GM23338 (cell line): ENCODE data around the gene REEP1. TPM values are rescaled to one million over a fixed set of nuclear protein-coding genes. Genes with fewer than 3 reads are reported as not detected.

Source experiments
- ATAC-seq: fragments of 200-7000 bp; cut with Tn5 transposase; 3 replicates; pipeline ENCODE4 v1.9.1; 2020
- DNase-seq: peaks from one replicate; pipeline ENCODE4 v3.0.0-alpha.2; 2015; ENCODE audit warnings: low spot score
- H2AFZ ChIP-seq: fragments of 200-600 bp; sonication (generic); 2 replicates; pipeline ENCODE4 v1.8.0; 2016; ENCODE audit warnings: antibody characterized with exemption, mild to moderate bottlenecking, moderate library complexity
- H3F3A ChIP-seq: fragments of 200-600 bp; sonication (generic); replicated peaks from 2 replicates; pipeline ENCODE4 v1.8.0; 2017; ENCODE audit warnings: antibody characterized with exemption, mixed run types, low read depth
- H3K27ac ChIP-seq: fragments of 200-600 bp; sonication (generic); 2 replicates; pipeline ENCODE4 v1.6.1; 2016; ENCODE audit warnings: low read depth
- H3K27me3 ChIP-seq: fragments of 200-600 bp; sonication (generic); 2 replicates; pipeline ENCODE4 v1.8.0; 2016; ENCODE audit warnings: mild to moderate bottlenecking, mixed run types, moderate library complexity; ENCODE audit not compliant: insufficient read depth
- H3K36me3 ChIP-seq: fragments of 200-600 bp; sonication (generic); 2 replicates; pipeline ENCODE4 v1.8.0; 2016; ENCODE audit warnings: mild to moderate bottlenecking; ENCODE audit not compliant: insufficient read depth
- H3K4me1 ChIP-seq: fragments of 200-600 bp; sonication (generic); 2 replicates; pipeline ENCODE4 v1.8.0; 2016; ENCODE audit warnings: mild to moderate bottlenecking, moderate library complexity; ENCODE audit not compliant: insufficient read depth
- H3K4me2 ChIP-seq: fragments of 200-600 bp; sonication (generic); 2 replicates; pipeline ENCODE4 v1.7.1; 2017; ENCODE audit warnings: mixed run types
- H3K4me3 ChIP-seq: fragments of 200-600 bp; sonication (generic); 2 replicates; pipeline ENCODE4 v1.6.1; 2016; ENCODE audit warnings: mixed run types
- H3K79me2 ChIP-seq: fragments of 200-600 bp; sonication (generic); replicated peaks from 2 replicates; pipeline ENCODE4 v1.8.0; 2017; ENCODE audit warnings: mild to moderate bottlenecking; ENCODE audit not compliant: insufficient read depth
- H3K9me2 ChIP-seq: fragments of 200-600 bp; sonication (generic); 2 replicates; pipeline ENCODE4 v1.8.0; 2017; ENCODE audit not compliant: insufficient read depth
- H4K20me1 ChIP-seq: fragments of 200-600 bp; sonication (generic); replicated peaks from 2 replicates; pipeline ENCODE4 v1.8.0; 2017; ENCODE audit warnings: mild to moderate bottlenecking; ENCODE audit not compliant: insufficient read depth
- H3K27ac Mint-ChIP-seq: 2 replicates; pipeline ENCODE4 v1.8.0; 2020; ENCODE audit warnings: inconsistent platforms, mild to moderate bottlenecking, moderate library complexity, mixed read lengths
- H3K27me3 Mint-ChIP-seq: 3 replicates; pipeline ENCODE4 v1.8.0; 2022; ENCODE audit warnings: low read depth, mild to moderate bottlenecking, moderate library complexity, mixed read lengths, inconsistent platforms; ENCODE audit not compliant: insufficient read depth, poor library complexity
- H3K36me3 Mint-ChIP-seq: 3 replicates; pipeline ENCODE4 v1.8.0; 2021; ENCODE audit warnings: low read depth, mild to moderate bottlenecking, inconsistent platforms, moderate library complexity, mixed read lengths
- H3K4me1 Mint-ChIP-seq: 3 replicates; pipeline ENCODE4 v1.8.0; 2020; ENCODE audit warnings: mild to moderate bottlenecking, inconsistent platforms, mixed read lengths
- H3K4me3 Mint-ChIP-seq: 3 replicates; pipeline ENCODE4 v1.8.0; 2021; ENCODE audit warnings: moderate library complexity, mild to moderate bottlenecking, inconsistent platforms, mixed read lengths
- H3K9me3 Mint-ChIP-seq: 3 replicates; pipeline ENCODE4 v1.8.0; 2020; ENCODE audit warnings: moderate library complexity, mild to moderate bottlenecking, inconsistent platforms, mixed read lengths
- CREB1 ChIP-seq: fragments of 250-450 bp; sonication (Bioruptor Pico); IDR thresholded peaks from 2 replicates; pipeline ENCODE4 v1.5.0; 2020; ENCODE audit warnings: low read depth, mild to moderate bottlenecking, moderate library complexity
- EZH2 ChIP-seq: fragments of 200-600 bp; sonication (generic); IDR thresholded peaks from one replicate; pipeline ENCODE4 v1.8.0; 2017; ENCODE audit warnings: antibody characterized with exemption, mild to moderate bottlenecking, low read depth; ENCODE audit not compliant: unreplicated experiment
- EZH2phosphoT487 ChIP-seq: fragments of 200-600 bp; sonication (generic); IDR thresholded peaks from one replicate; pipeline ENCODE4 v1.8.1; 2018; ENCODE audit warnings: antibody characterized with exemption; ENCODE audit not compliant: unreplicated experiment
- JUNB ChIP-seq: IDR thresholded peaks from one replicate; pipeline ENCODE4 v1.6.1; 2016; ENCODE audit warnings: antibody characterized with exemption; ENCODE audit not compliant: unreplicated experiment
- NANOG ChIP-seq: IDR thresholded peaks from 2 replicates; pipeline ENCODE4 v1.6.1; 2016; ENCODE audit warnings: antibody characterized with exemption, borderline replicate concordance
- POLR2AphosphoS5 ChIP-seq: IDR thresholded peaks from 2 replicates; pipeline ENCODE4 v1.6.1; 2016; ENCODE audit warnings: antibody characterized with exemption, low read depth
- STAT1 ChIP-seq: IDR thresholded peaks from one replicate; pipeline ENCODE4 v1.6.1; 2016; ENCODE audit warnings: antibody characterized with exemption; ENCODE audit not compliant: unreplicated experiment
- ZNF331 ChIP-seq: fragments of 250-450 bp; sonication (Bioruptor Pico); IDR thresholded peaks from 2 replicates; pipeline ENCODE4 v1.5.0; 2020; ENCODE audit warnings: low read depth, mild to moderate bottlenecking, moderate library complexity
- polyA plus RNA-seq: library from polyadenylated mRNA; unstranded; fragments of >200 nt; fragmentation: Nextera tagmentation; extraction: Ambion mirVana; gene quantifications from 2 replicates; pipeline ENCODE4 v1.2.1, GENCODE V29; 2016
- total RNA-seq: library from RNA; depleted of rRNA; stranded (reverse); fragments of >200 nt; shearing (Covaris generic); gene quantifications from 2 replicates; pipeline ENCODE4 v1.2.3, GENCODE V29; 2014
- TF ChIP-seq, protein P1 (sequence below): IDR thresholded peaks from 2 replicates; pipeline ENCODE4 v1.6.1; 2016; ENCODE audit warnings: antibody characterized with exemption
- TF ChIP-seq, protein P2 (sequence below), 2 experiments: fragments of 200-600 bp in 1 of 2; sonication (generic) in 1 of 2; conservative IDR thresholded peaks; 2 replicates each; pipeline versions ENCODE4 v1.5.1 to v1.6.1; 2016 to 2017; ENCODE audit warnings: antibody characterized with exemption in 2 of 2, low read depth in 2 of 2, mild to moderate bottlenecking in 2 of 2, moderate library complexity in 1 of 2
- TF ChIP-seq, protein P3 (sequence below): IDR thresholded peaks from one replicate; pipeline ENCODE4 v1.6.1; 2018; ENCODE audit warnings: antibody characterized with exemption; ENCODE audit not compliant: unreplicated experiment

Gene REEP1
- total and polyA plus RNA-seq, 2 experiments from 2014 or later = 1.6 to 1.8 TPM

DNA sequence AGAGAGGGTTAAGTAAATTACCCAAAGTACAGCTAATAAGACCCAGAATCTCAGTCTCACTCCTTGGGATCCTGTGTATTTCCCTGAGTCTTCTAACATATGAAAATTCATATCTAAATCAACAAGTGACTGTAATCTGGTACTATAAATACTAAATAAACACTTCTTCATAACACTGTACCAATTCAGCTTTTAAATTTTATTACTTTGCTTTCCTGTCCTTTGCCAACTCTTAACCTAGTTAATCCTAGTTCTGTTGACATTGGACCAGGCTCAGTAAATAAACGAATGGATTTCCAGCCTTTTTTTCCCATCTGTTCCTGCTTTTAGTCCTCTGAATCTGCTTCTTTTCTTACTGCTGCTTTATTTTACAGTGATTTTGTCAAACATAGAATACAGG is 124.4 kb downstream of the REEP1 start:
- H3K27me3 ChIP-seq = no peaks in the 10 kb centered on the region
- TF ChIP-seq EZH2 (no peak), JUNB (no peak), STAT1 (no peak), NANOG (no peak), POLR2AphosphoS5 (no peak), CREB1 (no peak), ZNF331 (no peak), EZH2phosphoT487 (no peak)
- TF ChIP-seq, protein P1, sequence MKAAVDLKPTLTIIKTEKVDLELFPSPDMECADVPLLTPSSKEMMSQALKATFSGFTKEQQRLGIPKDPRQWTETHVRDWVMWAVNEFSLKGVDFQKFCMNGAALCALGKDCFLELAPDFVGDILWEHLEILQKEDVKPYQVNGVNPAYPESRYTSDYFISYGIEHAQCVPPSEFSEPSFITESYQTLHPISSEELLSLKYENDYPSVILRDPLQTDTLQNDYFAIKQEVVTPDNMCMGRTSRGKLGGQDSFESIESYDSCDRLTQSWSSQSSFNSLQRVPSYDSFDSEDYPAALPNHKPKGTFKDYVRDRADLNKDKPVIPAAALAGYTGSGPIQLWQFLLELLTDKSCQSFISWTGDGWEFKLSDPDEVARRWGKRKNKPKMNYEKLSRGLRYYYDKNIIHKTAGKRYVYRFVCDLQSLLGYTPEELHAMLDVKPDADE = no peak
- TF ChIP-seq, protein P2, sequence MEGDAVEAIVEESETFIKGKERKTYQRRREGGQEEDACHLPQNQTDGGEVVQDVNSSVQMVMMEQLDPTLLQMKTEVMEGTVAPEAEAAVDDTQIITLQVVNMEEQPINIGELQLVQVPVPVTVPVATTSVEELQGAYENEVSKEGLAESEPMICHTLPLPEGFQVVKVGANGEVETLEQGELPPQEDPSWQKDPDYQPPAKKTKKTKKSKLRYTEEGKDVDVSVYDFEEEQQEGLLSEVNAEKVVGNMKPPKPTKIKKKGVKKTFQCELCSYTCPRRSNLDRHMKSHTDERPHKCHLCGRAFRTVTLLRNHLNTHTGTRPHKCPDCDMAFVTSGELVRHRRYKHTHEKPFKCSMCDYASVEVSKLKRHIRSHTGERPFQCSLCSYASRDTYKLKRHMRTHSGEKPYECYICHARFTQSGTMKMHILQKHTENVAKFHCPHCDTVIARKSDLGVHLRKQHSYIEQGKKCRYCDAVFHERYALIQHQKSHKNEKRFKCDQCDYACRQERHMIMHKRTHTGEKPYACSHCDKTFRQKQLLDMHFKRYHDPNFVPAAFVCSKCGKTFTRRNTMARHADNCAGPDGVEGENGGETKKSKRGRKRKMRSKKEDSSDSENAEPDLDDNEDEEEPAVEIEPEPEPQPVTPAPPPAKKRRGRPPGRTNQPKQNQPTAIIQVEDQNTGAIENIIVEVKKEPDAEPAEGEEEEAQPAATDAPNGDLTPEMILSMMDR (conservative IDR thresholded peaks at IDR 0.05; ENCODE audit: low read depth in 2 of 2) = no peak
- TF ChIP-seq, protein P3, sequence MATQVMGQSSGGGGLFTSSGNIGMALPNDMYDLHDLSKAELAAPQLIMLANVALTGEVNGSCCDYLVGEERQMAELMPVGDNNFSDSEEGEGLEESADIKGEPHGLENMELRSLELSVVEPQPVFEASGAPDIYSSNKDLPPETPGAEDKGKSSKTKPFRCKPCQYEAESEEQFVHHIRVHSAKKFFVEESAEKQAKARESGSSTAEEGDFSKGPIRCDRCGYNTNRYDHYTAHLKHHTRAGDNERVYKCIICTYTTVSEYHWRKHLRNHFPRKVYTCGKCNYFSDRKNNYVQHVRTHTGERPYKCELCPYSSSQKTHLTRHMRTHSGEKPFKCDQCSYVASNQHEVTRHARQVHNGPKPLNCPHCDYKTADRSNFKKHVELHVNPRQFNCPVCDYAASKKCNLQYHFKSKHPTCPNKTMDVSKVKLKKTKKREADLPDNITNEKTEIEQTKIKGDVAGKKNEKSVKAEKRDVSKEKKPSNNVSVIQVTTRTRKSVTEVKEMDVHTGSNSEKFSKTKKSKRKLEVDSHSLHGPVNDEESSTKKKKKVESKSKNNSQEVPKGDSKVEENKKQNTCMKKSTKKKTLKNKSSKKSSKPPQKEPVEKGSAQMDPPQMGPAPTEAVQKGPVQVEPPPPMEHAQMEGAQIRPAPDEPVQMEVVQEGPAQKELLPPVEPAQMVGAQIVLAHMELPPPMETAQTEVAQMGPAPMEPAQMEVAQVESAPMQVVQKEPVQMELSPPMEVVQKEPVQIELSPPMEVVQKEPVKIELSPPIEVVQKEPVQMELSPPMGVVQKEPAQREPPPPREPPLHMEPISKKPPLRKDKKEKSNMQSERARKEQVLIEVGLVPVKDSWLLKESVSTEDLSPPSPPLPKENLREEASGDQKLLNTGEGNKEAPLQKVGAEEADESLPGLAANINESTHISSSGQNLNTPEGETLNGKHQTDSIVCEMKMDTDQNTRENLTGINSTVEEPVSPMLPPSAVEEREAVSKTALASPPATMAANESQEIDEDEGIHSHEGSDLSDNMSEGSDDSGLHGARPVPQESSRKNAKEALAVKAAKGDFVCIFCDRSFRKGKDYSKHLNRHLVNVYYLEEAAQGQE = no peak
- H2AFZ ChIP-seq = no peak overlapping the region
- H3K27ac ChIP-seq = no peak overlapping the region
- ATAC-seq (no peak), DNase-seq (no peak)
- no peaks in the 10 kb centered on the region for H3K79me2 ChIP-seq
- H4K20me1 ChIP-seq = no peaks in the 10 kb centered on the region
- peaks cover 46% of the 10 kb centered on the region for H3K36me3 Mint-ChIP-seq
- H3K4me1 ChIP-seq = no peaks in the 10 kb centered on the region
- no peaks in the 10 kb centered on the region for H3K9me3 Mint-ChIP-seq
- peaks cover 2% of the 10 kb centered on the region for H3K27me3 Mint-ChIP-seq
- H3K27ac Mint-ChIP-seq = no peak overlapping the region
- H3K9me2 ChIP-seq = no peaks in the 10 kb centered on the region
- H3K4me1 Mint-ChIP-seq = peaks cover 9% of the 10 kb centered on the region; the same call in 1 of the 3 replicates
- no peak overlapping the region for H3K4me3 Mint-ChIP-seq
- H3K4me3 ChIP-seq = no peak overlapping the region
- no peak overlapping the region for H3K4me2 ChIP-seq
- H3K36me3 ChIP-seq = peaks cover 12% of the 10 kb centered on the region
- H3F3A ChIP-seq = 0 out of 2 replicates have a peak, but pooled peaks cover 2% of the 10 kb centered on the region
